HG03064 (cell line): ENCODE results near the gene SYF2.

Experiments used
- ATAC-seq: cut with Tn5 transposase; IDR thresholded peaks from one replicate; pipeline ENCODE4 v1.9.1; 2021; ENCODE audit warnings: low read depth; ENCODE audit not compliant: unreplicated experiment

The SYF2 gene

DNA sequence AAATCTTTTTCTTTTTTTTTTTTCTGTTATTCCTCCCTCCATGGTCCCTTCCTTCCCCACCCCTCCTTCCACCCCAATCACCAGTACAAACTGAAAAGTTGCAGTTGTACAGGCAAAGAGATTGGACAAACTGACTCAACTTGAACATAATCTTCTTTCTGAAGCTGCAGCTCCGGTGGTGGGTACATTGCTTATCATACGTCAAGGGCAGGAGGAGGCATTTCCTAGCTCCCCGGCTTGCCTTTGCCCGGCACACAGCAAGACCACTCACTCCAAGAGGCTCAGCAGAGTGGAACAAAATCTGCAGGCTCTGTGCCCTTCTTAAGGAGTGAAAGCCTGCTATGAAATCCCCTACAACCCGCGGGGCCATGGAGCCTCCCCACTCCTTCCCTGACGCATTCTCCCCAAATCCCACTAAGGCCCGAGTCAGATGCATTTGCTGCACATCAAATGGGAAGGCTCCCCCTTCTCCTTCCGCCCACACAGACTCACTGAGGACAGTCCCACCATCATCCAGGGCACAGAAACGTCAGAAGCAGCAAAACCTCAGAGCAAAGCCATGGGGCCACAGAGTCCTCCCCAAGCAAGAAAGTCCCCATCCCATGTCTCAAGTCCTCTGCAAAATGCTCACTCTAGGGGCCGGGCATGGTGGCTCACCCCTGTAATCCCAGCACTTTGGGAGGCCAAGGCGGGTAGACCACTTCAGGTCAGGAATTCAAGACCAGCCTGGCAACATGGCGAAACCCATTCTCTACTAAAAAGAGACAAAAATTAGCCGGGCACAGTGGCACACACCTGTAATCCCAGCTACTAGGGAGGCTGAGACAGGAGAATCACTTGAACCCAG lies 45.9 kb downstream of the SYF2 start:
- no peak for ATAC-seq

DNA sequence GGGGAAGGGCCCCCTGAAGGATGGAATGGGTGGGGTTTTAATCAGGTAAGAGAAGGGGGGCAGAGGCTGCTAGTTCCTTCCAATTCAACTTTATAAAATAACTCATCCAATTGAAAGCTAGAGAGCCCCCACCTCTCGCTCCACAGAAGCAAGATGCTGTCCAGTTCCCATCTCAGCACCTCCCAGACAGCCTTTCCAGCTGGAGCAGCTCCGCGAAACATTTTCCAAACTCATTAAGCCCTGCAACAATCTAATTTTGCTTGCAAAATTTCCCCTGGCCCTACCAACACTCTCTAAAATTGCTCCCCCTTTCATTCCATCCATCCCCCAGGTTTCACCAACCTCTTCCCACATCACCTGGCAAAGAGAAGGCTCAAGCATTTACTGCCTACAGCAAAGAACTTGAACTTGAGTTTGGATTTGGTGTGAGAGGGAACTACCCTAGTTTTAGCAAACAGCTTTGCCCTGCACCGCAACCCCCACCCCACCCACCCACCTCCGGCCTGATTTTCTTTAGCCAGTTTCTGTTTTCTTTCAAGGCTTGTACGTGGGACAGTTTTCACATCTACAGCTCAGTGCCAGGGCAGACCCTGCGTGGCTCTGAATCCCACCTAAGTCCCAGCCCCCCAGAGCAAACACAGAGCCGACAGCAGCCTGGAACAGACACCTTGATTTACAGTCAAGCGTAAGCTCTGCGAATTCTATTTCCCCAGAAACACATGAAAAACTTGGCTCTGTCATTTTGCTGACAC lies 46.7 kb downstream of the SYF2 start:
- ATAC-seq, result no peak

DNA sequence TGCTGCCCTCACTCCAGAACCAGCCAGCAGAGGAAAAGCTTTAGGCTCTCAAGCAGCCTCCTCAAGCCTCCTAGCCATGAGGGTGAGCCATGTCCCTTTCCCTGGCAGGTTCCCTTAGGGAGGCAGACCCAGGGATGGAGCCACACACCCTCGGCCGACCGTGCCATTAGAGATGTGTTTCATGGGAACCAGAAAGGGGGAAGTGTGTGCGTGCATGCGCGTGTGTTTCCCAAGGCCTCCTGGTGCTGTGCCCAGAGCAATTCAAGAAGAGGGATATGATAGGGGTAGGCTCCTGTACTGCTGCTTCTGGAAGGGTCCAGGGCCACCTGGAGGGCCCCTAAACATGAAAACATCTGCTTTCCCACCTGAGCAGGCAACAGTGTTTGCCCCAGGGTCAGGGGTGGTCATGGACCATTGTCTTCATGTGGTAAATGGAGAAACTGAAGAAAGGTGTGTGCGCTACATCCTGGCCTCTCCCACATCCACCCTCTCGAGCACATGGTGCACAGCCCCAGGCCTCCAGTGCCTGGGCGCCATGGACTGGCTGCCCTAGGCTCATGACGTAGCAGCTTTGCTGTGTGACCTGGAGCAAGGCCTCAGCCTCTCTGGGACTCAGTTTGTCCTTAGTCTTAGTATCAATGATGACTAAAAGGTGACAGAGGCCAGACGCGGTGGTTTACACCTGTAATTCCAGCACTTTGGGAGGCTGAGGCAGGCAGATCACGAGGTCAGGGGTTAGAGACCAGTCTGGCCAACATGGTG lies 48.1 kb downstream of the SYF2 start:
- ATAC-seq, result no peak

DNA sequence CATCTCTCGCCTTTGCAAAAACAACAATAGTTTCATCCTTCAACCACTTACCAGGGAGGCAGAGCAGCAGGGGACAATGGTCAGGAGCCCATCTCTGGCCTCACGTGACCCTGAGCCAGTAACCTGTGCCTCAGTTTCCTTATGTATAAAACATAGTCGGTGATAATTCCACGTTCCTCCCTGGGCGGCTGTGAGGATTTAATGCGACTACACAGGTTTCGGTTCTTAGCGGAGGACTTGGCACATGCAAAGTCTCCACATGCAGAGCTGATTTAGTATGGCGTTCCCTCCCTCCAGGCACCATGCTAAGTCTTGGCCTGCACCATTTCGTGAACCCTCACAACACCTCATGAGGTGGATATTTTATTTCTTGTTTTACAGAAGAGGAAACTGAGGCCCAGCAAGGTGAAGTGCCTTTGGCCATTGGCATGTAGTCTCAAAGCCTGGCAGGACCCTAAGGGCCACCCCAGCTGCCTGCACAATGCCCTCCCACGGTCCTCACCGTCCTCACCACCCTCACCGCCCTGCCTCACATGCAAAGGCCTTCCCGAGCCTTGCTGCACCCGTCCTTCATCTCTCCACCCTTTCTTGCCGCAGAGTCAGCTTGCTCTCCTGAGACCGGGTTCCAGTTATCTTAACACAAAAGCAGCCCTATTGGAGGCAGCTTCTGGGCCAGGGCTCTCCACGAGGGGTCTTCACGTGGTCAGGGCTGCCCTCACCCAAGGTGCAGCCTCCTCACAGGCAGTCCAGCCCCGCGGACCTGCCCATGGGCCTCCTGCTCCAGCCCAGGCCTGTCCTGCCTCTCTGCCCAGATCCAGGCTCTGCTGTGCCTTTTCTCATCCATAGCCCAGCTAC lies 48.9 kb downstream of the SYF2 start:
- no peak for ATAC-seq

DNA sequence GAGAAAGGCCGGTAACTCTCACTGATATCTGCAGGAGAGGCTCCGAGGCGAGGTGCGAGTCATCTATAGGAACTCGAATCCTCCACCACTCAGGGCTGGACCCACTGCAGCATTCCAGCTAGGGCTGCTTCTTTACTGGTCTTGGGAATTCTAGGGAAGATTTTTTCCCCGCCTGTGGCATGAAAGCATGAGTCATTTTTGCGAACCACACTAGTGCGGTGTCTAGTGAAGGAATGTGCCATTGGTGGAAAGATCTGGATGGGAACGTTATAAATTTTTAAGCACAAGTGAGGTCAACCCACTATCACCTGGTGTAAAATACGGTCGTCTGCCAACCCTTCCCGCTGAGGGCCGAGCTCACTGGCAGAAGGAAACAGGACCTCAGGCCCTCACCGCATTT lies 49.7 kb downstream of the SYF2 start:
- ATAC-seq, result no peak

DNA sequence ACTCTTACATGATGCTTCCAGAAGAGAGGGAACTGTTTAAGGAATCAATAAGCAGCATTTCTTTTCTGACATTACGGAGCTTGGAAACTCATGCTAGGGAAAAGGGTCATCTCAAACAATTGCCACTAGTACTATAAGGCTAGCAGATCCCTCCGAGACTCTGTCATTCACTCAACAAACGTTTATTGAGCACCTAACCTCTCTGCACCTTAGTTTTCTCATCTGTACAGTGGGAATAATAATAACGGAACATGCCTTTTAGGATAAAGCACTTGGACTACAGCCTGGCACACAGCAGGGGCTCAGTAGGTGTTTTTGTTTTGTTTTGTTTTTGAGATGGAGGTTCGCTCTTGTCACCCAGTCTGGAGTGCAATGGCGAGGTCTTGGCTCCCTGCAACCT lies 51.3 kb downstream of the SYF2 start:
- no peak for ATAC-seq

DNA sequence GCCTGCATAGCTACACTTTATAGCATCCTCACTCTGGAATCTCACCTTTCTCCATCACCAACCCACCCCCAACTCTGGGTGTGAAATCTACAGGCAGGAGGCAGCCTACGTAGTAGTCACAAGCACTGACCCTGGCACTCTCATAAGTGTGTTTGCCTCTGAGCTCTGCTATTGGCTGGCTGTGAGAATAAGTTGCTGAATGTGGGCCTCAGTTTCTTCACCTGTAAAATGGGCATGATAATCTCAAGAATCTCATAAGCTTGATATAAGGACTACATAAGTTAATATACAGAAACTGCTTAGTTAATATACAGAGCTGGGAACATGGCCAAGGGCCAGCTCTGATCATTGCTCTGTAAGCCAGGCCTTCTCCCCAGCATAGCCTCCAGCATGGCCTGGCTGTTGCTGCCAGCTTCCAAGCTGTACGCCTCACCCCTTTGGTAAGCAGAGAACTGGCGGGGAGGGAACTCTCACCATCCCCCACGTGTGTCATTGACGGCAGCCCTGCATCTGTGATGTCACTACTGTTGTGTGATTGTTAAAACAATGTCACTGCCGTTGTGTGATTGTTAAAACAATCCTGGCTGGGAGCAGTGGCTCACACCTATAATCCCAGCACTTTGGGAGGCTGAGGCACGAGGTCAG lies 53.3 kb downstream of the SYF2 start:
- no peak for ATAC-seq

DNA sequence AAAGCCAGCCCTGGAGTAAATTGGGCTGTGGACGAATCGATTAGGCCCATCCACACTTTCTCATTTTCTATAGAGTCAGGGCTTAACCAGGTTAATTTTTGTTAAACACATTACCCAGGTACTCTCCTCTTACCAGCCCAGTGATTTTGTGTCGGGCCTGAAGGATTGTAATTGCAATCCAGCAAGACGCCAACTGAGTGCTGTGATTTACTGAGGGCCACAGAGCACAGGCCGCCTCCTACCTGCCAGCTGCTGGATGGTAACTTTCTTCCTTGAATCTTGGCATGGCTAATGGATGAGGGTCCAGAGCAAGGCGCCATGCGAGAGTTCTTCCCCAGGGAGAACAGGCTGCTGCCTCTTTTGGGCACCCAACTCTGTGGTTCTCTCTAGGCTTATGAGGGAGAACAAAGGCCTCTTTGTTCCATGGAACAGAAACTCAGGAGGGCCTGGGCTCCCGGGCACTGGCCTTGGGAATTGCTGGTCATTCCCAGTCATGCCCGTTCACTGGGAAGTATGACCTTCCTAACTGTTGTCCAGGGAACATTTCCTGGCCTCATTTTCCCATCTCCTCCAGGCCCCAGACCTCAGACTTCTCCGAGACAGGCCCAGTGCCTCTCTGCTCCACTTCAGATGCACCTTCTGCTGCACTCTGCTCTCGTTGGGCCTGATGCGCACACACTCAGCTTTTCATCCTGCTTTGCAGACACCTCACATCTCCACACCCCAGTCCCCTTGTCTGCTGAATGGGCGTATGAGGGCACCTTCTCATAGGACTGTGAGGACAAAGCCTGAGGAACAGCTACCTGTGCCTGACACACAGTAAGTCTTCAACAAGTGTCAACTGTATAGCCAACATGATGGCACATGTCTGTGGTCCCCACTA lies 57.3 kb downstream of the SYF2 start:
- ATAC-seq, result no peak

DNA sequence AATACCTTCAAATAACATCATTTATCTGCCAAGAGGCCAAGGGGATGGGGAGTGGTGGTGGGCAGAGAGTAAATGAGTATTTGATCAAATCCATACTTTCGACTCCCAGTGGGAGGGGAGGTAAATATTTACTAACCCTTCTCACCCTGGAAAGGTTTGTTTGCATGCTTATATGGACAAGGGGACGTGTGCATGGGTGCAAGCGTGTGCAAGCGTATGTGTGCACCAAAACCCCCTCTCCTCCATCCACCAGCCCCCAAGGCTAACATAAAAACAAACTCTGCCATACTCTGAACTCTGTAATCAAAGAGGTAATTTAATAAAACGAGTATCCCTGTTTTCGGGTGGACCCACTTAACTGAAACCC lies 58.0 kb downstream of the SYF2 start:
- no peak for ATAC-seq

DNA sequence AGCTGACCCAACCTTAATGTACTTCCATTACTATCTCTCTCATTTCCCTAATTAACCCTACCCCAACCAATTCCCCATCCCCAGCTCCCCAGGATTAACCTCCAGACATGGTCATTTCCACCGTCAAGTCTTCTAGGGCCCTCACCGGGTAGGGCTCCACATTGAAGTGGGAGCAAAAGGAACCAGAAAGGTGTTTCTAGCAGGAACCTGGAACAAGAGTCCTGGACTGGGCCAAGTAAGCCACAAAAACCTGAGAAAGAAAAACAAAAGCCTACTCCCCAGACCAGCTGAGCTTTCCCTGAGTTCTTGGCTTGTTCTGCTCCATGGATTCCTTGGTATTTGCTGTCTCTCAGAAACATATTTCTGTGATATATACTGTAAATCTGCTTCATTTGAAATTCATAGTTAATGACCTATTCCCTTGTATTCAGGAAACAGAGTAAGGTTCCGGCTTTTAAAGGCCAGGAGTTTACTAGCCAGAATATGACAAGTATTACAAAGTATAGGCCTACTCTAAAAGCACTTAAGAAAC lies 58.4 kb downstream of the SYF2 start:
- no peak for ATAC-seq
